ENCODE data around the gene ZFC3H1. TPM values are rescaled to one million over a fixed set of nuclear protein-coding genes. Genes with fewer than 3 reads are reported as not detected.

The ZFC3H1 gene
- total and polyA plus RNA-seq, 2 of the 13 experiments (the other 11 are each of a cell fraction or from before 2014, with no cell fraction given) = 17.1 to 38.3 TPM

GRCh38 chr12:71663561-71664410 is at the start of gene ZFC3H1, which contains the start of gene THAP2 (continued):
- TF ChIP-seq CSRNP1 (CRISPR knock-in tag; IDR thresholded peaks at IDR 0.05) (peak; percentile 74; the same call in 1 of the 2 replicates), TEAD3 (CRISPR knock-in tag; optimal IDR thresholded peaks at IDR 0.05; ENCODE audit: borderline replicate concordance) (peak; percentile 23), ELF1 (CRISPR knock-in tag; IDR thresholded peaks at IDR 0.05) (peak; percentile 93), HOMEZ (CRISPR knock-in tag; IDR thresholded peaks at IDR 0.05; ENCODE audit: low read depth) (peak; percentile 61; the same call in 1 of the 2 replicates), ISX (CRISPR knock-in tag; conservative IDR thresholded peaks at IDR 0.05) (no peak), THYN1 (CRISPR knock-in tag; IDR thresholded peaks at IDR 0.05; ENCODE audit: borderline replicate concordance, low read depth) (no peak), GMEB1 (CRISPR knock-in tag; IDR thresholded peaks at IDR 0.05; ENCODE audit: borderline replicate concordance) (peak; percentile 56; the same call in 1 of the 2 replicates), ZFY (CRISPR knock-in tag; IDR thresholded peaks at IDR 0.05) (peak; percentile 71), ZNF7 (CRISPR knock-in tag; IDR thresholded peaks at IDR 0.05) (no peak), TP53 (CRISPR knock-in tag; conservative IDR thresholded peaks at IDR 0.05) (0 out of 2 replicates have a peak, but pooled peaks have one; percentile 12), SSRP1 (CRISPR knock-in tag; IDR thresholded peaks at IDR 0.05) (no peak), ZNF441 (CRISPR knock-in tag; IDR thresholded peaks at IDR 0.05; ENCODE audit: borderline replicate concordance) (0 out of 2 replicates have a peak, but pooled peaks have one; percentile 2), ZBTB33 (CRISPR knock-in tag; IDR thresholded peaks at IDR 0.05) (no peak), MIXL1 (CRISPR knock-in tag; IDR thresholded peaks at IDR 0.05) (peak; percentile 75; the same call in 1 of the 2 replicates), SOX5 (CRISPR knock-in tag; IDR thresholded peaks at IDR 0.05; ENCODE audit: borderline replicate concordance) (peak; percentile 59), ZKSCAN8 (CRISPR knock-in tag; IDR thresholded peaks at IDR 0.05; ENCODE audit: borderline replicate concordance) (0 out of 2 replicates have a peak, but pooled peaks have one; percentile 59), ZC3H4 (CRISPR knock-in tag; IDR thresholded peaks at IDR 0.05; ENCODE audit: borderline replicate concordance) (no peak; the same call in 1 of the 2 replicates), ZBTB39 (CRISPR knock-in tag; IDR thresholded peaks at IDR 0.05) (no peak)

Measured in HepG2 (cell line).